Parietal lobe (tissue), 1 donor: ENCODE data around the gene MT1M. TPM values are rescaled to one million over a fixed set of nuclear protein-coding genes. Genes with fewer than 3 reads are reported as not detected.

Source experiments
- total RNA-seq: library from RNA; depleted of rRNA; stranded (reverse); fragments of >200 nt; gene quantifications from one replicate; pipeline ENCODE4 v1.2.3, GENCODE V29; 2014

The MT1M gene
- 1.3 TPM for total RNA-seq

GRCh38 chr16:56632156-56632847 is at the start of gene MT1M:
Gene MT1M, plus strand, starts transcription at chr16:56632659. Its CDS starts 73 bp downstream, at chr16:56632732.

GRCh38 chr16:56589141-56590039 is 43.1 kb upstream of the MT1M start, which contains the start of gene MT3:
Gene MT3, plus strand, starts transcription at chr16:56589528. Its CDS starts 63 bp downstream, at chr16:56589591.

GRCh38 chr16:56608043-56608875 is 24.2 kb upstream of the MT1M start, which contains the start of gene MT2A:
Gene MT2A, plus strand, starts transcription at chr16:56608584. Its CDS starts 72 bp downstream, at chr16:56608656.

GRCh38 chr16:56625140-56625942 is 7.1 kb upstream of the MT1M start, which contains the start of gene MT1E:
Gene MT1E, plus strand, starts transcription at chr16:56625781. Its CDS starts 71 bp downstream, at chr16:56625852.

DNA sequence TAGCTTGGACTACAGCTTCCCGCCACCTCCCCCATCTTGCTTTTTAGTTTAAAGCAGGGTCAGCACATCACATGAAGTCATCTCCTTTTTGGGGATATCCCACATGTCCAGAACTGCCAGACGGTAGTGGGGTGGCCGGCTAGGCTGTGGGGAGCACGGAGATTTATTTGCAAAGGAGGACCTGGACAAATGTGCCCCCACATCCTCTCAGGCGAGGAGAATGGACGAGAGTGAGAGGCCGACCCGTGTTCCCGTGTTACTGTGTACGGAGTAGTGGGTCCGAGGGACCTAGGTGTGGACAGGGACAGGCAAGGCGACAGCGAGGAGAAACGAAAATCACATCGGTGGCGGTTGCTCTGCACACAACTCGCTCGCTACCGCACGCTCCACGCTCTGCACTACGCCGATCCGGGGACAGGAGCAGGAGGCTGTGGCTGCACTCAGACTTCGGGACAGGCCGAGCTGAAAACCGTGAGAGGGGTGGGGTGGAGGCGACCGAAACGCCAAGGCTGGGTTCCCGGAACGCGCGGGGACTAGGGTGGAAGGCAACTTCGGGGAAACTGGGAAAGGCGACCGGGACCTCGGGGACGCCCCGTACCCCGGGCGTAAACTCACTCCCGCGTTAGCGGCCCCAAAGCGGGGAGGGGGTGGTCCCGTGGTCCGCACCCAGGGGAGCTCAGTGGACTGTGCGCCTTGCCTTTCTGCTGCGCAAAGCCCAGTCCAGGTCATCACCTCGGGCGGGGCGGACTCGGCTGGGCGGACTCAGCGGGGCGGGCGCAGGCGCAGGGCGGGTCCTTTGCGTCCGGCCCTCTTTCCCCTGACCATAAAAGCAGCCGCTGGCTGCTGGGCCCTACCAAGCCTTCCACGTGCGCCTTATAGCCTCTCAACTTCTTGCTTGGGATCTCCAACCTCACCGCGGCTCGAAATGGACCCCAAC is 5.6 kb downstream of the MT1M start, which contains the start of gene MT1A:
MT1A (plus strand) TSS at position 853 of the 937 bp plus-strand sequence; CDS start at position 926, 73 bp downstream.

DNA sequence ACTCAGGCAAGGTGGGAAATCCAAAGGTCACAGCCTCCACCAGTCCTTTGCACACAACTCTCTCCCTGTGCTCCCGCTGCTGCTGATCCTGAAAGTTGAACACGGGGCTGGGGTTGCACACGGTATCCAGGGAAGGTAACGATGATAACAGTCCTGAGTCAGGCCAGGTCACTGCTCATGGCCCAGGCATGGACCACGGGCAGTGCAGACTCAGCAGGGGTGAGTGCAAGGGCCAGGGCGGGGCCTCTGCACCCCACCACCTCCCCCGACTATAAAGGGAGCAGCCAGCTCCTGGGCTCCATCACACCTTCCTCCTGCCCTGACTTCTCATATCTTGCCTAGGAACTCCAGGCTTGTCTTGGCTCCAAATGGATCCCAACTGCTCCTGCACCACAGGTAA is 19.1 kb downstream of the MT1M start, which contains the start of gene MT1B:
MT1B (plus strand) TSS at position 301 of the 400 bp plus-strand sequence; CDS start at position 369, 68 bp downstream.

GRCh38 chr16:56657555-56658326 is 25.3 kb downstream of the MT1M start, which contains the start of gene MT1F:
Gene MT1F, plus strand, starts transcription at chr16:56657959. Its CDS starts 100 bp downstream, at chr16:56658059.

DNA sequence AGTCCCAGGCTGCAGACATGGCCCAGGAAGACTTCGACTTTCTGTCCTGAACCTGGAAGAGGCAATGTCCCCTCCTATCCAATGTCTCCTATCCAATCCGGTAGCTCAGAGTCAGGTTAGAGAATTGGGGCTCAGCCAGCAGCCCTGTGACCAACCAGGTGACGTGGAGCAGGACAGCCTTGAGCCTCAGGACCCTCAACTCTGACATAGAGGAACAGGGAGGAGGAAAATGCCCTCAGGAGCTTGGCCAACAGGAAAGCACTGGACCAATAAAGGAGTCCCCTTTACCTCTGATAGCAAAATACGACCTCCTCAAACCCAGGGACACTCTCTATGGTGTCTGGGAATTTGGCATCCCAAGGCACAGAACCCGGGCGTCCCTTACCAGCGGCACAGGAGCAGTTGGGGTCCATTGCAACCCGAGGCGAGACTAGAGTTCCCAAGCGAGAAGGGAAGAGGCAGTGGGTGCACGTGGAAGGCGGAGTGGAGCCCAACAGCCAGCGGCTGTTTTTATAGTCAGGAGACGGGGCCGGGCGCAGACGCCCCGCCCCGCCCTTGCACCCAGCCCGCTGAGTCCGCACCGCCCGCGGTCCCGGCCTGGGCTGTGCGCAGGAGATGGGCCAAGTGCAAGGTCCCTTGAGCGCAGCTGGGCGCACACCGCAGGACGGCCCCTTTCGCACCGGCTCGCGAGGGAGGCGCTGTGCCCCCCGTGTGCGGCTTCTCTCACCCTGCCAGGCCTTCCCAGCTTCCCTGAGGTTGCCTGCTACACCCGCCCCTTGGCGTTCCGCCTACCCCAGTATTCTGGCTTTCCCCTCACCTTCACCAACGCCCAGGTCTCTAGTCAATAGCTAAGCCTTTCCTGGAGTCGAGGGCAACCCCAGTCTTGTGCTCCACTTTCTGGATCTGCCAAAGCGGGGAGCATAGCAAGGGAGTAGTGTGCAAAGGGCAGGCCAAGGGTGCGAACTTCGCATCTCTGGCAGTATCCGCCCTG is 35.4 kb downstream of the MT1M start, which contains the start of gene MT1G:
MT1G (minus strand) TSS at position 485 of the 991 bp plus-strand sequence; CDS start at position 413, 72 bp downstream.

GRCh38 chr16:56669005-56669839 is 36.8 kb downstream of the MT1M start, which contains the start of gene MT1H:
Gene MT1H, plus strand, starts transcription at chr16:56669814. Its CDS starts 71 bp downstream, at chr16:56669885.

DNA sequence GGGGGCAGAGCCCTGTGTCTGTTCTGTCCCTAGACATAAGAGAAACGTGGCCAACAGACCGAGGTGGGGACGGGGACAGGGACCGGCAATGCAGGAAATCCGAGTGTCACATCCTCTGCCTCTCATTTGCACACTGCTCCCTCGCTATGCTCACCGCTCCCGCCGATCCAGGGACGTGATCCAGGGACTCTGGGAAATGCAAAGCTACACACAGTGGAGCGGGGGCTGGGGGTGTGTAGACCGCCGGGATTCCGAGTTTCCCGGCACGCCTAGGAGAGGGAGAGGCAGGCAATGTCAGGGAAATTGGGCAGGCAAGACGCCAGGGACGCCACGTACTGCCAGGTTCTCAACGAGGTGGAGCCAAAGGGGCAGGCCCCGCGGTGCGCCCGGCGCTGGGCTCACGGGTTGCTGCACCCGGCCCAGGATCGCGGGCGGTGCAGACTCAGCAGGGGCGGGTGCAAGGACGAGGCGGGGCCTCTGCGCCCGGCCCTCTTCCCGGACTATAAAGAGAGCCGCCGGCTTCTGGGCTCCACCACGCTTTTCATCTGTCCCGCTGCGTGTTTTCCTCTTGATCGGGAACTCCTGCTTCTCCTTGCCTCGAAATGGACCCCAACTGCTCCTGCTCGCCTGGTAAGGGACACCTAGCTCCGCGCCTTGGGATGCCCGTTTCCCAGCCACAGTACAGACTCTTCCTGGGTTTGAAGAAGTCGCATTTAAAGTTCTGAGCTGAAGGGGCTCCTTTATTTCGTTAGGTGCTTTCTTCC is 49.7 kb downstream of the MT1M start, which contains the start of gene MT1X:
MT1X (plus strand) TSS at position 532 of the 764 bp plus-strand sequence; CDS start at position 603, 71 bp downstream.

Other genes with a start within 250 kb of the MT1M start
- 210 TPM for gene AMFR, start 207.1 kb upstream of the MT1M start, total RNA-seq
- 185 TPM for gene NUDT21, start 181.3 kb upstream of the MT1M start, total RNA-seq
- gene OGFOD1, start 181.1 kb upstream of the MT1M start, total RNA-seq = 40.7 TPM
- 137 TPM for gene BBS2, start 112.6 kb upstream of the MT1M start, total RNA-seq
- gene MT4, start 67.6 kb upstream of the MT1M start, total RNA-seq = not detected
- 5.6 TPM for gene MT3, start 43.1 kb upstream of the MT1M start, total RNA-seq
- 3.8 TPM for gene MT2A, start 24.1 kb upstream of the MT1M start, total RNA-seq
- gene MT1E, start 6.9 kb upstream of the MT1M start, total RNA-seq = 6.6 TPM
- gene MT1A, start 6.0 kb downstream of the MT1M start, total RNA-seq = not detected
- gene MT1B, start 19.2 kb downstream of the MT1M start, total RNA-seq = not detected
- gene MT1F, start 25.3 kb downstream of the MT1M start, total RNA-seq = 3.8 TPM
- gene MT1G, start 35.4 kb downstream of the MT1M start, total RNA-seq = not detected
- gene MT1H, start 37.2 kb downstream of the MT1M start, total RNA-seq = not detected
- gene MT1X, start 49.8 kb downstream of the MT1M start, total RNA-seq = 8.1 TPM
- gene NUP93, start 97.5 kb downstream of the MT1M start, total RNA-seq = 216 TPM
- gene SLC12A3, start 232.5 kb downstream of the MT1M start, total RNA-seq = not detected